HEK293T (cell line): Measurements from ENCODE around the gene NABP2.

ENCODE experiments used
- ARNT ChIP-seq: fragments of 450-650 bp; IDR thresholded peaks from 2 replicates; pipeline ENCODE4 v1.6.1; 2017; ENCODE audit warnings: mild to moderate bottlenecking
- FOXM1 ChIP-seq: fragments of 450-650 bp; IDR thresholded peaks from 2 replicates; pipeline ENCODE4 v1.6.1; 2017; ENCODE audit warnings: mild to moderate bottlenecking, borderline replicate concordance
- SP1 ChIP-seq: fragments of 450-650 bp; IDR thresholded peaks from 2 replicates; pipeline ENCODE4 v1.6.1; 2017

DNA sequence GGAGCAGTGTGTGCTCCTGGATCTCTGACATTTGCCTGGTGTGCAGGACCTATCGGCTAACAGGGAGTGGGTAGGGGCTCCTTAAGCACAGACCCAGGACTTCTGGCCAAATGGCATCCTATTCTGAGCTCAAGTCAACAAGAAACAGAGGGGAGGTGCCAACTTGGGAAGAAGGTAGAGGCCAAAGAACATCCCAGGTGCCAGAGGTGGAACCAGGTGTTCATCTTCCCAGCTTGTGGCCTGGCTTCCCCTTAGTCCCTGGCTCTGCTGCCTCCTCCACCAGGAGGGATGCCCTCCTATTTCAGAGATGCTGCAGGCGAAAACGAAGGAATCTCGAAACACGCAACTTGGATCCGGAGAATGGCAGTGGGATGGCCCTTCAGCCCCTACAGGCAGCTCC, 11.9 kb downstream of the NABP2 start:
- no peak for TF ChIP-seq FOXM1
- TF ChIP-seq SP1, result no peak
- TF ChIP-seq ARNT, result no peak
